Stimulated activated CD8-positive, alpha-beta memory T cell treated with anti-CD3 and anti-CD28 coated beads, Interleukin-7, amount 100 ng/mL, for 1 hour (primary cell): ENCODE measurements around the gene TIMM22.

ENCODE experiments used
- DNase-seq, 2 donors: peaks; one replicate each; pipeline ENCODE4 v3.0.0-alpha.2; 2020; ENCODE audit warnings: low read depth in 2 of 2

TIMM22 gene

GRCh38 chr17:1019451-1019850 is 22.5 kb downstream of the TIMM22 start:
- DNase-seq: no peak

GRCh38 chr17:1021147-1021546 is 24.2 kb downstream of the TIMM22 start:
- DNase-seq: no peak

- DNase-seq: no peak
These were observed 25.5 kb downstream of the TIMM22 start for GRCh38 chr17:1022278-1023024.

GRCh38 chr17:1024076-1024475 is 27.1 kb downstream of the TIMM22 start:
- no peak for DNase-seq

GRCh38 chr17:1025733-1026598 is 29.0 kb downstream of the TIMM22 start:
- DNase-seq: no peak

- no peak for DNase-seq
These were observed 29.7 kb downstream of the TIMM22 start for GRCh38 chr17:1026599-1026975.

GRCh38 chr17:1027044-1027443 is 30.1 kb downstream of the TIMM22 start:
- DNase-seq: no peak

GRCh38 chr17:1029196-1029921 is 32.4 kb downstream of the TIMM22 start:
- DNase-seq: no peak

GRCh38 chr17:1029922-1030644 is 33.2 kb downstream of the TIMM22 start:
- DNase-seq: no peak

- DNase-seq: no peak
These were observed 34.0 kb downstream of the TIMM22 start for GRCh38 chr17:1030684-1031532.

GRCh38 chr17:1031711-1032110 is 34.8 kb downstream of the TIMM22 start:
- no peak for DNase-seq

- DNase-seq: no peak
These were observed 35.5 kb downstream of the TIMM22 start for GRCh38 chr17:1032391-1032790.

GRCh38 chr17:1033503-1033902 is 36.6 kb downstream of the TIMM22 start:
- no peak for DNase-seq

- DNase-seq: no peak
These were observed 37.8 kb downstream of the TIMM22 start for GRCh38 chr17:1034652-1035210.

- no peak for DNase-seq
These were observed 38.7 kb downstream of the TIMM22 start for GRCh38 chr17:1035546-1036170.

- DNase-seq: no peak
These were observed 39.4 kb downstream of the TIMM22 start for GRCh38 chr17:1036171-1036844.

- no peak for DNase-seq
These were observed 39.9 kb downstream of the TIMM22 start for GRCh38 chr17:1036845-1037237.

- no peak for DNase-seq
These were observed 40.4 kb downstream of the TIMM22 start for GRCh38 chr17:1037238-1037879.
